CD4-positive, alpha-beta T cell treated with Interleukin-12 subunit alpha and Interleukin-12 subunit beta, for 1 hour (primary cell): ENCODE data around the gene DOK7.
A peak's percentile ranks its signal among the peaks of the same experiment; 100 is the strongest.

Experiments
- DNase-seq: peaks from one replicate; pipeline ENCODE4 v3.0.0-alpha.2; 2020

Gene DOK7

GRCh38 chr4:3429651-3430050, 33.5 kb upstream of the DOK7 start:
- no peak for DNase-seq

GRCh38 chr4:3430524-3430923, 32.6 kb upstream of the DOK7 start:
- no peak for DNase-seq

- DNase-seq, result no peak
Observed at GRCh38 chr4:3431446-3431993, 31.6 kb upstream of the DOK7 start.

GRCh38 chr4:3432381-3432790, 30.7 kb upstream of the DOK7 start:
- no peak for DNase-seq

GRCh38 chr4:3433138-3433869, 29.8 kb upstream of the DOK7 start:
- DNase-seq, result no peak

- no peak for DNase-seq
Observed at GRCh38 chr4:3434881-3435685, 28.0 kb upstream of the DOK7 start.

- DNase-seq, result no peak
Observed at GRCh38 chr4:3435686-3435956, 27.5 kb upstream of the DOK7 start.

GRCh38 chr4:3436048-3436797, 26.9 kb upstream of the DOK7 start:
- DNase-seq, result no peak

- no peak for DNase-seq
Observed at GRCh38 chr4:3436798-3437581, 26.1 kb upstream of the DOK7 start.

- DNase-seq, result no peak
Observed at GRCh38 chr4:3437582-3437936, 25.5 kb upstream of the DOK7 start.

- DNase-seq, result no peak
Observed at GRCh38 chr4:3437998-3438846, 24.9 kb upstream of the DOK7 start.

GRCh38 chr4:3438847-3439180, 24.3 kb upstream of the DOK7 start:
- no peak for DNase-seq

- no peak for DNase-seq
Observed at GRCh38 chr4:3439391-3439790, 23.7 kb upstream of the DOK7 start.

GRCh38 chr4:3440011-3440410, 23.1 kb upstream of the DOK7 start:
- no peak for DNase-seq

GRCh38 chr4:3440979-3441500, 22.1 kb upstream of the DOK7 start:
- DNase-seq, result no peak

- DNase-seq, result no peak
Observed at GRCh38 chr4:3441501-3442459, 21.3 kb upstream of the DOK7 start, which contains the start of gene HGFAC. Gene HGFAC, plus strand, starts transcription at chr4:3441968. Its CDS starts 34 bp downstream, at chr4:3442002.

- no peak for DNase-seq
Observed at GRCh38 chr4:3442460-3442958, 20.6 kb upstream of the DOK7 start.

GRCh38 chr4:3442959-3443749, 20.0 kb upstream of the DOK7 start:
- DNase-seq, result peak; percentile 65

GRCh38 chr4:3443750-3444309, 19.3 kb upstream of the DOK7 start:
- no peak for DNase-seq
